Urinary bladder (tissue), 4 donors: Measurements from ENCODE around the gene TMF1. TPM values are rescaled to one million over a fixed set of nuclear protein-coding genes. Genes with fewer than 3 reads are reported as not detected.

Experiments used
- DNase-seq: peaks from one replicate; pipeline ENCODE4 v3.0.0-alpha.2; 2015; ENCODE audit errors: extremely low spot score
- H3K27ac ChIP-seq: one replicate; pipeline ENCODE4 v1.5.1; 2013; ENCODE audit warnings: low read depth, mild to moderate bottlenecking, moderate library complexity
- H3K36me3 ChIP-seq: one replicate; pipeline ENCODE4 v1.6.1; 2013; ENCODE audit warnings: mild to moderate bottlenecking, moderate library complexity; ENCODE audit not compliant: insufficient read depth
- H3K4me1 ChIP-seq: one replicate; pipeline ENCODE4 v1.6.1; 2013; ENCODE audit warnings: mild to moderate bottlenecking, moderate library complexity; ENCODE audit not compliant: insufficient read depth
- H3K4me3 ChIP-seq: one replicate; pipeline ENCODE4 v1.5.1; 2013; ENCODE audit warnings: low read depth, low read length
- WGBS: extraction: QIAGEN DNeasy Blood & Tissue Kit; methylation state at CpG from one replicate; pipeline ENCODE4 v1.1.7; 2013; 5-methylcytosine and 5-hydroxymethylcytosine counted together
- polyA plus RNA-seq: library from polyadenylated mRNA; stranded (reverse); fragments of 200-250 nt; gene quantifications from one replicate; pipeline ENCODE4 v1.2.3, GENCODE V29; 2013
- total RNA-seq: library from RNA; depleted of rRNA; stranded (reverse); fragments of >200 nt; gene quantifications from one replicate; pipeline ENCODE4 v1.2.3, GENCODE V29; 2014
- donor health status: healthy with polysubstance abuse.
- donor health status: healthy.

TMF1 gene
- total and polyA plus RNA-seq, 2 donors, result 18.7 to 68.4 TPM

GRCh38 chr3:68997887-68998286, 54.2 kb downstream of the TMF1 start:
- no peaks in the 10 kb centered on the region for H3K4me1 ChIP-seq
- H3K4me3 ChIP-seq, result no peak overlapping the region
- peaks cover 8% of the 10 kb centered on the region for H3K36me3 ChIP-seq
- no peak for DNase-seq
- 94% methylated on average over 6 of the region's 6 CpGs for WGBS
- no peak overlapping the region for H3K27ac ChIP-seq

- no peak overlapping the region for H3K4me3 ChIP-seq
- WGBS, result 76% methylated on average over 8 of the region's 8 CpGs
- peaks cover 5% of the 10 kb centered on the region for H3K36me3 ChIP-seq
- H3K4me1 ChIP-seq, result no peaks in the 10 kb centered on the region
- no peak for DNase-seq
- H3K27ac ChIP-seq, result no peak overlapping the region
Observed at GRCh38 chr3:68996356-68996995, 55.7 kb downstream of the TMF1 start.

- DNase-seq, result no peak
Observed at GRCh38 chr3:68988740-68989139, 63.4 kb downstream of the TMF1 start.

GRCh38 chr3:68987322-68987721, 64.8 kb downstream of the TMF1 start:
- no peak for DNase-seq

More at GRCh38 chr3:68988740-68989139, 63.4 kb downstream of the TMF1 start:
- Histone ChIP-seq H3K27ac (no peak overlapping the region), H3K4me3 (no peak overlapping the region), H3K4me1 (no peaks in the 10 kb centered on the region), H3K36me3 (peaks cover 9% of the 10 kb centered on the region)
- WGBS, result 72% methylated on average over 4 of the region's 4 CpGs

GRCh38 chr3:68986496-68987208, 65.5 kb downstream of the TMF1 start:
- Histone ChIP-seq H3K4me1 (no peaks in the 10 kb centered on the region), H3K27ac (no peak overlapping the region), H3K4me3 (no peak overlapping the region), H3K36me3 (peaks cover 13% of the 10 kb centered on the region)
- no peak for DNase-seq
- WGBS, result 96% methylated on average over 6 of the region's 6 CpGs

More at GRCh38 chr3:68987322-68987721, 64.8 kb downstream of the TMF1 start:
- no peak overlapping the region for H3K27ac ChIP-seq
- H3K4me1 ChIP-seq, result no peaks in the 10 kb centered on the region
- H3K36me3 ChIP-seq, result peaks cover 8% of the 10 kb centered on the region
- no peak overlapping the region for H3K4me3 ChIP-seq
- WGBS, result 94% methylated on average over 6 of the region's 6 CpGs

- Histone ChIP-seq H3K36me3 (peaks cover 15% of the 10 kb centered on the region), H3K4me3 (no peak overlapping the region), H3K27ac (no peak overlapping the region), H3K4me1 (no peaks in the 10 kb centered on the region)
- WGBS, result 76% methylated on average over 3 of the region's 3 CpGs
- DNase-seq, result no peak
Observed at GRCh38 chr3:68985146-68985790, 66.9 kb downstream of the TMF1 start.

GRCh38 chr3:68984011-68984530, 68.1 kb downstream of the TMF1 start:
- H3K4me3 ChIP-seq, result no peak overlapping the region
- 89% methylated on average over 5 of the region's 5 CpGs for WGBS
- no peak overlapping the region for H3K27ac ChIP-seq
- no peaks in the 10 kb centered on the region for H3K4me1 ChIP-seq
- DNase-seq, result no peak
- peaks cover 15% of the 10 kb centered on the region for H3K36me3 ChIP-seq

- 71% methylated on average over 8 of the region's 8 CpGs for WGBS
- no peak overlapping the region for H3K27ac ChIP-seq
- peaks cover 13% of the 10 kb centered on the region for H3K36me3 ChIP-seq
Observed at GRCh38 chr3:68977486-68978167, 74.5 kb downstream of the TMF1 start.

GRCh38 chr3:68974711-68975110, 77.4 kb downstream of the TMF1 start:
- no peak overlapping the region for H3K4me3 ChIP-seq
- H3K36me3 ChIP-seq, result peaks cover 5% of the 10 kb centered on the region
- H3K27ac ChIP-seq, result no peak overlapping the region
- DNase-seq, result no peak
- no peaks in the 10 kb centered on the region for H3K4me1 ChIP-seq
- WGBS, result 84% methylated on average over 5 of the region's 5 CpGs

More at GRCh38 chr3:68977486-68978167, 74.5 kb downstream of the TMF1 start:
- DNase-seq, result no peak
- Histone ChIP-seq H3K4me1 (no peaks in the 10 kb centered on the region), H3K4me3 (no peak overlapping the region)

GRCh38 chr3:68973639-68974038, 78.5 kb downstream of the TMF1 start:
- Histone ChIP-seq H3K36me3 (peaks cover 4% of the 10 kb centered on the region), H3K27ac (no peak overlapping the region), H3K4me3 (no peak overlapping the region), H3K4me1 (no peaks in the 10 kb centered on the region)
- DNase-seq, result no peak
- 65% methylated on average over 7 of the region's 7 CpGs for WGBS

- peaks cover 2% of the 10 kb centered on the region for H3K36me3 ChIP-seq
- no peak overlapping the region for H3K27ac ChIP-seq
- DNase-seq, result peak; percentile 23
- H3K4me3 ChIP-seq, result no peak overlapping the region
- 32% methylated on average over 11 of the region's 11 CpGs for WGBS
- H3K4me1 ChIP-seq, result no peaks in the 10 kb centered on the region
Observed at GRCh38 chr3:68972358-68972979, 79.7 kb downstream of the TMF1 start.
